Calu3 (cell line): ENCODE results near the gene CLIP2. TPM values are rescaled to one million over a fixed set of nuclear protein-coding genes. Genes with fewer than 3 reads are reported as not detected.
"Not testable (repeated sequence)": the region's sequence is repeated elsewhere in the genome, so short reads cannot be mapped to it uniquely, and the experiment has no call there.

Source experiments
- BruUV-seq: library from RNA; stranded (reverse); fragments of 400-500 nt; replicated peaks from 2 replicates; lab custom pipeline; 2021; lab: Mats Ljungman, UMichigan
- CTCF ChIA-PET: fragments of 300-600 bp; sonication (Branson Sonifier 250); formaldehyde crosslinking; loops from one replicate; lab custom pipeline; 2022; ENCODE audit warnings: antibody characterized with exemption; lab: Charles Lee
- DNase-seq: peaks from one replicate; pipeline ENCODE4 v3.0.0; 2022
- H3K27ac Mint-ChIP-seq: one replicate; pipeline ENCODE4 v1.8.0; 2022; ENCODE audit warnings: mixed read lengths; ENCODE audit not compliant: unreplicated experiment
- H3K27me3 Mint-ChIP-seq: one replicate; pipeline ENCODE4 v1.8.0; 2022; ENCODE audit warnings: mixed read lengths; ENCODE audit not compliant: unreplicated experiment
- H3K36me3 Mint-ChIP-seq: one replicate; pipeline ENCODE4 v1.8.0; 2022; ENCODE audit warnings: mild to moderate bottlenecking, moderate library complexity, mixed read lengths; ENCODE audit not compliant: insufficient read depth, unreplicated experiment
- H3K4me1 Mint-ChIP-seq: one replicate; pipeline ENCODE4 v1.8.0; 2022; ENCODE audit warnings: mild to moderate bottlenecking, low read depth, mixed read lengths; ENCODE audit not compliant: unreplicated experiment
- H3K4me3 Mint-ChIP-seq: one replicate; pipeline ENCODE4 v1.8.0; 2022; ENCODE audit warnings: mild to moderate bottlenecking, low read depth, moderate library complexity, mixed read lengths; ENCODE audit not compliant: unreplicated experiment
- H3K9me3 Mint-ChIP-seq: one replicate; pipeline ENCODE4 v1.8.0; 2022; ENCODE audit warnings: low read depth, mixed read lengths; ENCODE audit not compliant: unreplicated experiment
- CTCF ChIP-seq: fragments of 200-600 bp; IDR thresholded peaks from one replicate; pipeline ENCODE4 v1.8.0; 2022; ENCODE audit warnings: antibody characterized with exemption; ENCODE audit not compliant: unreplicated experiment
- intact Hi-C: fragments of 100-400 bp; cut with micrococcal nuclease; formaldehyde crosslinking; loops from one replicate; pipeline ENCODE4 v1.10.0; 2022; ENCODE audit not compliant: unreplicated experiment
- total RNA-seq: library from RNA; stranded (reverse); gene quantifications from 2 replicates; pipeline ENCODE4 v1.2.3, GENCODE V29; 2022

The CLIP2 gene
- total RNA-seq, 1 experiment from 2014 or later = 22.4 TPM

GRCh38 chr7:74387606-74388005, 98.4 kb downstream of the CLIP2 start:
- H3K9me3 Mint-ChIP-seq = no peaks in the 10 kb centered on the region
- no peak for DNase-seq
- no peak overlapping the region for H3K27ac Mint-ChIP-seq
- TF ChIP-seq CTCF = no peak
- no TSS peak for BruUV-seq
- no peak overlapping the region for H3K4me3 Mint-ChIP-seq
- no peaks in the 10 kb centered on the region for H3K27me3 Mint-ChIP-seq
- intact Hi-C loops = no loop called here
- CTCF ChIA-PET = interaction anchor here (1.3 kb wide), 1 partner anchor 14 kb away, joined by 4 read pairs; no protein-coding TSS in a partner anchor
- H3K4me1 Mint-ChIP-seq = no peaks in the 10 kb centered on the region
- H3K36me3 Mint-ChIP-seq = peaks cover 43% of the 10 kb centered on the region

GRCh38 chr7:74388880-74389415, 99.7 kb downstream of the CLIP2 start:
- Mint-ChIP-seq H3K4me1 (no peaks in the 10 kb centered on the region), H3K27me3 (no peaks in the 10 kb centered on the region), H3K9me3 (no peaks in the 10 kb centered on the region), H3K4me3 (no peak overlapping the region), H3K36me3 (peaks cover 35% of the 10 kb centered on the region), H3K27ac (no peak overlapping the region)
- no TSS peak for BruUV-seq
- intact Hi-C loops = no loop called here
- no peak for DNase-seq
- CTCF ChIA-PET = interaction anchor here (0.9 kb wide), 1 partner anchor 101 kb away, joined by 3 read pairs; no protein-coding TSS in a partner anchor
- TF ChIP-seq CTCF = no peak

DNA sequence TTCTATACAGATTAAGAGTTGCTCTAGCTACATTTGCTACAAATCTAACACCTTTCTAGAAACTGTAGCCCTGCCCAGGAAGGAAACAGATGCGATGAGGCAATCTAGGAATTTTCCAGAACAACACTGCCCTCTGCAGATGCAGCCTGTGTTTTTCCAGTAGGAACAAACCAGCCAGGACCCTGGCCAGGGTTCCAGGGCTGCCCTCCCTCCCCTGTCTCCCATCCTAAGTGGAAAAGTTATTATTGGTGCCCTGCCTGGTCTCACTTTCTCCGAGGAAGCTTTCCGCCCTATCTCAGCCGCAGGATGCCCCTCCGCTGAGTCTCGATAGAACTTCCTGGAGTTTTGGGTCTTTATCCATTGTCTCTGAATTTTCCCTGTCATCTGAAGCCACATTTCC, 104.5 kb downstream of the CLIP2 start:
- peak; percentile 15 for DNase-seq
- CTCF ChIA-PET = interaction anchor here (1.6 kb wide), 1 partner anchor 187 kb away, joined by 5 read pairs; no protein-coding TSS in a partner anchor
- H3K9me3 Mint-ChIP-seq, BruUV-seq, H3K4me1 Mint-ChIP-seq, intact Hi-C loops, H3K27ac Mint-ChIP-seq, H3K27me3 Mint-ChIP-seq, H3K4me3 Mint-ChIP-seq: not testable (repeated sequence)
- H3K36me3 Mint-ChIP-seq = peaks cover 32% of the 10 kb centered on the region

- H3K4me1 Mint-ChIP-seq, H3K4me3 Mint-ChIP-seq, H3K27me3 Mint-ChIP-seq, H3K9me3 Mint-ChIP-seq, BruUV-seq, H3K27ac Mint-ChIP-seq, intact Hi-C loops, DNase-seq: not testable (repeated sequence)
- peaks cover 26% of the 10 kb centered on the region for H3K36me3 Mint-ChIP-seq
- CTCF ChIA-PET = interaction anchor here (0.6 to 1.6 kb wide), 2 partner anchors 188 to 367 kb away, joined by 3 to 5 read pairs; no protein-coding TSS in a partner anchor
Measured at GRCh38 chr7:74394601-74395000, 105.4 kb downstream of the CLIP2 start.

DNA sequence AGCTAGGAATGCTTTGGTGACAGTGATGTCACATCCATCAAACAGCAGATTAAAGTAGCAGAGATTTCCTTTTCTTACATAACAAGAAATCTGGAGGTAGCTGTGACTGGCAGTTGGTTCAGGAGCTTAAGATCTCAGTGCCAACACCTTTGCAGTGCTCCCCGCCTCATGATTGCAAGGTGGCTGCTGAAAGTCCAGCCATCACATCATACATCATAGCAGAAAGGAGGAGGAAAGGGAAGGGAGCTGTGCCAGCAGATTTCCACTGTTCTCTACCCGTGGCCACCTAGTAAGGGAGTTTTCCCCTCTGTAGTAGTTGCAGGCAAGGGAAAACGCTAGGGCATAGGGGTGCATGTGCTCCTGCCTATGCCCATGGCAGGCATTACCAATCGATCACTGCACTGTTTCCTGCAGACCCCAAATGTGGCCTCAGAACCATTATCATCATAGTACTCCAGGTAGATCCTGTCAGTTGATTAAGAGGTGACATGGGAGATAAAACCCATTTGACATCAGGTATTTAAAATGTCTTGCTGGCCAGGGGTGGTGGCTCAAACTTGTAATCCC, 106.6 kb downstream of the CLIP2 start:
- BruUV-seq = no TSS peak
- Mint-ChIP-seq H3K27me3 (no peaks in the 10 kb centered on the region), H3K9me3 (no peaks in the 10 kb centered on the region), H3K36me3 (peaks cover 21% of the 10 kb centered on the region), H3K27ac (no peak overlapping the region), H3K4me1 (no peaks in the 10 kb centered on the region), H3K4me3 (no peak overlapping the region)
- intact Hi-C loops = no loop called here
- CTCF ChIA-PET = no interaction called here
- TF ChIP-seq CTCF = no peak
- no peak for DNase-seq
